ENCODE data around the gene GLT8D1. TPM values are rescaled to one million over a fixed set of nuclear protein-coding genes. Genes with fewer than 3 reads are reported as not detected.

Gene GLT8D1
- total RNA-seq, 1 experiment from 2014 or later, result 42.2 TPM

DNA sequence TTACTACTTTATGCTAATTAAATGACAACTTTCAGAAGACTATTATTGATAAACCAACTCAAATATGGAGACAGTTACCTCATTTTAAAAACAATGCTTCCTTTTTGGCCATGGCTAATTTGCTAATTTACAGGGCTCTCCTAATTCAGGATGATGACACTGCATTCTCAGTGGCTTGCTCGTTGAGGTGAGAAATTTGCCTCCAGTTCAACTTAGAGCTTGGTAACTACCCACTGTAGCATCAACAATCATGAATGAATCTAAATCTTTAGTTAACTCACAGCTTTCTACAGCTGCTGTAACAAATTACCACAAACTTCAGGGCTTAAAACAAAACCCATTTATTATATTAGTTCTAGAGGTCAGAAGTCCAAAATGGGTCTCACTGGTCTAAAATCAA, 33.9 kb downstream of the GLT8D1 start:
- H3K27me3 Mint-ChIP-seq (ENCODE audit: insufficient read depth, unreplicated experiment), result no peaks in the 10 kb centered on the region
- BruUV-seq (replicated peaks), result no TSS peak
- ChIA-PET POLR2A (interaction anchor here (0.7 to 8.7 kb wide), 10 partner anchors 8 to 136 kb away, joined by 3 to 104 read pairs (median 4); partner anchors contain the start of genes GLT8D1, GNL3, PBRM1 and SPCS1), CTCF (interaction anchor here (0.9 to 1.6 kb wide), 3 partner anchors 9 to 16 kb away, joined by 3 to 4 read pairs (median 4); no protein-coding TSS in a partner anchor)
- peaks cover 28% of the 10 kb centered on the region for H3K4me1 Mint-ChIP-seq (ENCODE audit: insufficient read depth, unreplicated experiment)
- peak overlapping the region; percentile 96 for H3K27ac Mint-ChIP-seq (ENCODE audit: low read depth, unreplicated experiment)
- DNase-seq (ENCODE audit: unreplicated experiment), result no peak
- H3K4me3 Mint-ChIP-seq (ENCODE audit: unreplicated experiment), result peak overlapping the region; percentile 72
- TF ChIP-seq, protein P1, sequence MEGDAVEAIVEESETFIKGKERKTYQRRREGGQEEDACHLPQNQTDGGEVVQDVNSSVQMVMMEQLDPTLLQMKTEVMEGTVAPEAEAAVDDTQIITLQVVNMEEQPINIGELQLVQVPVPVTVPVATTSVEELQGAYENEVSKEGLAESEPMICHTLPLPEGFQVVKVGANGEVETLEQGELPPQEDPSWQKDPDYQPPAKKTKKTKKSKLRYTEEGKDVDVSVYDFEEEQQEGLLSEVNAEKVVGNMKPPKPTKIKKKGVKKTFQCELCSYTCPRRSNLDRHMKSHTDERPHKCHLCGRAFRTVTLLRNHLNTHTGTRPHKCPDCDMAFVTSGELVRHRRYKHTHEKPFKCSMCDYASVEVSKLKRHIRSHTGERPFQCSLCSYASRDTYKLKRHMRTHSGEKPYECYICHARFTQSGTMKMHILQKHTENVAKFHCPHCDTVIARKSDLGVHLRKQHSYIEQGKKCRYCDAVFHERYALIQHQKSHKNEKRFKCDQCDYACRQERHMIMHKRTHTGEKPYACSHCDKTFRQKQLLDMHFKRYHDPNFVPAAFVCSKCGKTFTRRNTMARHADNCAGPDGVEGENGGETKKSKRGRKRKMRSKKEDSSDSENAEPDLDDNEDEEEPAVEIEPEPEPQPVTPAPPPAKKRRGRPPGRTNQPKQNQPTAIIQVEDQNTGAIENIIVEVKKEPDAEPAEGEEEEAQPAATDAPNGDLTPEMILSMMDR (IDR thresholded peaks at IDR 0.05; ENCODE audit: unreplicated experiment), result no peak
- intact Hi-C loops (cut with micrococcal nuclease), result loop anchor here (2.0 kb wide), 2 partner anchors 13 to 135 kb away; partner anchors contain the start of genes PBRM1 and UQCC5
- no peaks in the 10 kb centered on the region for H3K9me3 Mint-ChIP-seq (ENCODE audit: unreplicated experiment)
- peaks cover 75% of the 10 kb centered on the region for H3K36me3 Mint-ChIP-seq (ENCODE audit: insufficient read depth, unreplicated experiment)

- H3K4me3 Mint-ChIP-seq (ENCODE audit: unreplicated experiment), result peak overlapping the region; percentile 72
- no peaks in the 10 kb centered on the region for H3K9me3 Mint-ChIP-seq (ENCODE audit: unreplicated experiment)
- no TSS peak for BruUV-seq (replicated peaks)
- no peaks in the 10 kb centered on the region for H3K27me3 Mint-ChIP-seq (ENCODE audit: insufficient read depth, unreplicated experiment)
- intact Hi-C loops (cut with micrococcal nuclease), result loop anchor here (2.0 kb wide), 2 partner anchors 14 to 134 kb away; partner anchors contain the start of genes PBRM1 and UQCC5
- H3K27ac Mint-ChIP-seq (ENCODE audit: low read depth, unreplicated experiment), result peak overlapping the region; percentile 96
- H3K36me3 Mint-ChIP-seq (ENCODE audit: insufficient read depth, unreplicated experiment), result peaks cover 75% of the 10 kb centered on the region
- POLR2A ChIA-PET, result interaction anchor here (0.7 to 8.7 kb wide), 12 partner anchors 8 to 453 kb away, joined by 3 to 104 read pairs (median 3); partner anchors contain the start of genes GLT8D1, GNL3, PBRM1 and SPCS1
- CTCF ChIA-PET, result interaction anchor here (0.6 to 1.6 kb wide), 4 partner anchors 10 to 17 kb away, joined by 3 to 4 read pairs (median 4); no protein-coding TSS in a partner anchor
- peaks cover 28% of the 10 kb centered on the region for H3K4me1 Mint-ChIP-seq (ENCODE audit: insufficient read depth, unreplicated experiment)
- TF ChIP-seq, protein P1 (IDR thresholded peaks at IDR 0.05; ENCODE audit: unreplicated experiment), result no peak
- peak; percentile 98 for DNase-seq (ENCODE audit: unreplicated experiment)
These were observed 34.7 kb downstream of the GLT8D1 start for GRCh38 chr3:52670621-52671521.

GRCh38 chr3:52663098-52663497, 42.5 kb downstream of the GLT8D1 start:
- BruUV-seq (replicated peaks), result no TSS peak
- H3K27ac Mint-ChIP-seq (ENCODE audit: low read depth, unreplicated experiment), result no peak overlapping the region
- H3K4me1 Mint-ChIP-seq (ENCODE audit: insufficient read depth, unreplicated experiment), result no peaks in the 10 kb centered on the region
- ChIA-PET POLR2A (interaction anchor here (0.7 to 1.2 kb wide), 2 partner anchors 9 to 14 kb away, joined by 3 read pairs; no protein-coding TSS in a partner anchor), CTCF (no interaction called here)
- no peak overlapping the region for H3K4me3 Mint-ChIP-seq (ENCODE audit: unreplicated experiment)
- intact Hi-C loops (cut with micrococcal nuclease), result no loop called here
- TF ChIP-seq, protein P1 (IDR thresholded peaks at IDR 0.05; ENCODE audit: unreplicated experiment), result no peak
- H3K27me3 Mint-ChIP-seq (ENCODE audit: insufficient read depth, unreplicated experiment), result no peaks in the 10 kb centered on the region
- DNase-seq (ENCODE audit: unreplicated experiment), result no peak
- H3K36me3 Mint-ChIP-seq (ENCODE audit: insufficient read depth, unreplicated experiment), result peaks cover 94% of the 10 kb centered on the region
- H3K9me3 Mint-ChIP-seq (ENCODE audit: unreplicated experiment), result no peaks in the 10 kb centered on the region

GRCh38 chr3:52660046-52660445, 45.5 kb downstream of the GLT8D1 start:
- TF ChIP-seq, protein P1 (IDR thresholded peaks at IDR 0.05; ENCODE audit: unreplicated experiment), result no peak
- Mint-ChIP-seq H3K27me3 (ENCODE audit: insufficient read depth, unreplicated experiment) (no peaks in the 10 kb centered on the region), H3K36me3 (ENCODE audit: insufficient read depth, unreplicated experiment) (peaks cover 91% of the 10 kb centered on the region), H3K4me3 (ENCODE audit: unreplicated experiment) (no peak overlapping the region), H3K4me1 (ENCODE audit: insufficient read depth, unreplicated experiment) (no peaks in the 10 kb centered on the region), H3K27ac (ENCODE audit: low read depth, unreplicated experiment) (no peak overlapping the region), H3K9me3 (ENCODE audit: unreplicated experiment) (no peaks in the 10 kb centered on the region)
- BruUV-seq (replicated peaks), result no TSS peak
- POLR2A ChIA-PET, result interaction anchor here (3.0 kb wide), 1 partner anchor 9 kb away, joined by 8 read pairs; no protein-coding TSS in a partner anchor
- intact Hi-C loops (cut with micrococcal nuclease), result no loop called here
- CTCF ChIA-PET, result interaction anchor here (1.0 kb wide), 2 partner anchors 9 to 11 kb away, joined by 3 to 4 read pairs; no protein-coding TSS in a partner anchor
- DNase-seq (ENCODE audit: unreplicated experiment), result no peak
